K562 (cell line): ENCODE data around the gene RMI1. TPM values are rescaled to one million over a fixed set of nuclear protein-coding genes. Genes with fewer than 3 reads are reported as not detected.

ENCODE experiments used
- CBX1 ChIP-seq: sonication (generic); IDR thresholded peaks from 2 replicates; pipeline ENCODE4 v1.6.1; 2016; ENCODE audit warnings: antibody characterized with exemption, low read depth, mild to moderate bottlenecking
- CC2D1A ChIP-seq: fragments of 450-650 bp; IDR thresholded peaks from 2 replicates; pipeline ENCODE4 v1.6.1; 2017; ENCODE audit warnings: mild to moderate bottlenecking
- FUS ChIP-seq: fragments of 200-400 bp; formaldehyde crosslinking; optimal IDR thresholded peaks from 2 replicates; pipeline ENCODE3; 2017; ENCODE audit warnings: low read depth, low read length
- IFI16 ChIP-seq: fragments of 250-450 bp; sonication (Bioruptor Pico); IDR thresholded peaks from 2 replicates; pipeline ENCODE4 v2.1.2; 2022; ENCODE audit warnings: mild to moderate bottlenecking, inconsistent platforms
- KDM5B ChIP-seq: fragments of 200-600 bp; sonication (generic); IDR thresholded peaks from 2 replicates; pipeline ENCODE4 v1.6.1; 2012; ENCODE audit warnings: low read depth, mild to moderate bottlenecking, moderate library complexity, low read length, control low read depth, inconsistent platforms; ENCODE audit not compliant: insufficient replicate concordance
- MAX ChIP-seq: sonication (generic); formaldehyde crosslinking; IDR thresholded peaks from 2 replicates; pipeline ENCODE4 v1.9.0; 2022; ENCODE audit warnings: mild to moderate bottlenecking, missing genetic modification reagents
- MLLT1 ChIP-seq, 2 experiments: fragments of 450-650 bp; IDR thresholded peaks; 2 replicates each; pipeline ENCODE4 v1.6.1; 2016
- NFE2L1 ChIP-seq: fragments of 450-650 bp; IDR thresholded peaks from 2 replicates; pipeline ENCODE4 v1.6.1; 2016; ENCODE audit warnings: missing genetic modification characterization, low read depth, mild to moderate bottlenecking, missing compliant biosample characterization, moderate library complexity, borderline replicate concordance
- OTX1 ChIP-seq: fragments of 450-650 bp; formaldehyde crosslinking; IDR thresholded peaks from 2 replicates; pipeline ENCODE4 v1.4.0; 2022; ENCODE audit warnings: mild to moderate bottlenecking
- YY1 ChIP-seq, 3 experiments: IDR thresholded peaks; 2 replicates each; pipeline ENCODE4 v1.6.1; 2011; ENCODE audit warnings: low read length in 2 of 3, mild to moderate bottlenecking in 2 of 3, moderate library complexity in 2 of 3, borderline replicate concordance in 1 of 3, control low read depth in 1 of 3, low read depth in 1 of 3; ENCODE audit not compliant: insufficient read depth in 3 of 3, insufficient replicate concordance in 2 of 3, control insufficient read depth in 1 of 3, insufficient read length in 1 of 3; ENCODE audit errors: extremely low read depth in 1 of 3
- ZNF175 ChIP-seq: fragments of 200-800 bp; sonication (Bioruptor generic); IDR thresholded peaks from 2 replicates; pipeline ENCODE4 v1.6.1; 2016; ENCODE audit warnings: low read depth, mild to moderate bottlenecking, missing genetic modification characterization, missing compliant biosample characterization
- ZNF224 ChIP-seq: sonication (generic); formaldehyde crosslinking; IDR thresholded peaks from 2 replicates; pipeline ENCODE4 v1.8.0; 2022; ENCODE audit warnings: mild to moderate bottlenecking, missing genetic modification reagents
- ZNF316 ChIP-seq: fragments of 450-650 bp; IDR thresholded peaks from 2 replicates; pipeline ENCODE4 v1.6.1; 2016
- ZNF764 ChIP-seq: fragments of 250-450 bp; sonication (Bioruptor Pico); IDR thresholded peaks from 2 replicates; pipeline ENCODE4 v1.4.0; 2020; ENCODE audit warnings: low read depth, mild to moderate bottlenecking, moderate library complexity
- polyA plus RNA-seq, 8 experiments: library from polyadenylated mRNA; depleted of rRNA in 4 of 8; stranded (reverse) in 5 of 8; unstranded in 3 of 8; fragments of >200 nt; fragmentation: Nextera tagmentation in 2 of 8; fragmentation: Illumina TruSeq in 1 of 8; extraction: Ambion mirVana in 2 of 8; extraction: Trizol in 1 of 8; gene quantifications; 2 replicates each; pipeline versions ENCODE4 v1.2.1 to v1.2.3, GENCODE V29; 2011 to 2014; ENCODE audit warnings: inconsistent platforms in 1 of 8, missing spikeins in 1 of 8
- total RNA-seq, 7 experiments: library from RNA; depleted of rRNA in 6 of 7; stranded (reverse); fragments of >200 nt in 6 of 7; fragmentation: Illumina TruSeq in 2 of 7; extraction: Trizol in 2 of 7; gene quantifications; 2 replicates each; pipeline versions ENCODE4 v1.2.1 to v1.2.3, GENCODE V29; 2011 to 2021; ENCODE audit warnings: low replicate concordance in 1 of 7
- TF ChIP-seq, protein P1 (sequence below): fragments of 450-650 bp; IDR thresholded peaks from 2 replicates; pipeline ENCODE4 v1.6.1; 2016; ENCODE audit warnings: low read depth, mild to moderate bottlenecking, moderate library complexity
- TF ChIP-seq, protein P2 (sequence below): fragments of 250-450 bp; sonication (Bioruptor Pico); IDR thresholded peaks from 2 replicates; pipeline ENCODE4 v1.8.0; 2022; ENCODE audit warnings: moderate library complexity, mild to moderate bottlenecking, inconsistent platforms

RMI1 gene
- total and polyA plus RNA-seq, 9 of the 15 experiments (the other 6 are each of a cell fraction or from before 2014, with no cell fraction given), result 3.0 to 17.4 (median 10.6) TPM

DNA sequence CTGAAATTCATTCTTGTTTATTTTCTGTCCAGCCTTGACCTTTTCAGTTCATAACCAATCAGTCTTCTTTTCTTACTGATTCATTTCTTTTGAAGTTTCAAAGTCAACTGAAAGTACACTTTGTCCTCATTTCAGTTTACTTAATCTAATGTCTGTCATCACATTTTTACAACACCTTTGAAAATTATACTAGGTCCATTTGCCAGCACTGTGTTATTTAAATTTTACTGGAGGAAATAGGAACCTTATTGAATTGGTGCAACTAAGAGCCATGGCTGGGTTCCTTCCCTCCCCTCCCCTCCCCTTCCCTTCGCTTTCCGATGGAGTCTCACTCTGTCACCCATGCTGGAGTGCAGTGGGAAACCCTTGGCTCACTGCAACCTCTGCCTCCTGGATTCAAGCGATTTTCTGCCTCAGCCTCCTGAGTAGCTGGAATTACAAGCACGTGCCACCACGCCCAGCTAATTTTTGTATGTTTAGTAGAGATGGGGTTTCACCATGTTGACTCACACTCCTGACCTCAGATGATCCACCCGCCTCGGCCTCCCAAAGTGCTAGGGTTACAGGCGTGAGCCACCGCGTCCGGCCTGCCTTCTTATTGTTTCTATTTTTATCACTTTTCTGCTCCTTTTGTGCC lies 6.3 kb downstream of the RMI1 start (continued):
- TF ChIP-seq, protein P1, sequence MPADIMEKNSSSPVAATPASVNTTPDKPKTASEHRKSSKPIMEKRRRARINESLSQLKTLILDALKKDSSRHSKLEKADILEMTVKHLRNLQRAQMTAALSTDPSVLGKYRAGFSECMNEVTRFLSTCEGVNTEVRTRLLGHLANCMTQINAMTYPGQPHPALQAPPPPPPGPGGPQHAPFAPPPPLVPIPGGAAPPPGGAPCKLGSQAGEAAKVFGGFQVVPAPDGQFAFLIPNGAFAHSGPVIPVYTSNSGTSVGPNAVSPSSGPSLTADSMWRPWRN, result 0 out of 2 replicates have a peak, but pooled peaks have one; percentile 44
- TF ChIP-seq, protein P2, sequence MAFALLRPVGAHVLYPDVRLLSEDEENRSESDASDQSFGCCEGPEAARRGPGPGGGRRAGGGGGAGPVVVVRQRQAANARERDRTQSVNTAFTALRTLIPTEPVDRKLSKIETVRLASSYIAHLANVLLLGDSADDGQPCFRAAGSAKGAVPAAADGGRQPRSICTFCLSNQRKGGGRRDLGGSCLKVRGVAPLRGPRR (CRISPR knock-in tag), result no peak
- 0 out of 4 replicates have a peak, but pooled peaks have one; percentile 43 to 56 for TF ChIP-seq MLLT1 (IDR thresholded peaks at IDR 0.05)
- TF ChIP-seq ZNF316, result peak; percentile 17; the same call in 1 of the 2 replicates
- no peak for TF ChIP-seq FUS
- TF ChIP-seq MAX (CRISPR knock-in tag), result peak; percentile 64
- TF ChIP-seq CC2D1A, result peak; percentile 56; the same call in 1 of the 2 replicates
- peak in 1 of 3 experiments; percentile 25 for TF ChIP-seq YY1 (IDR thresholded peaks at IDR 0.05; ENCODE audit: borderline replicate concordance in 1 of 3, control insufficient read depth in 1 of 3, extremely low read depth in 1 of 3, insufficient read depth in 3 of 3, insufficient read length in 1 of 3, insufficient replicate concordance in 2 of 3, low read depth in 1 of 3, low read length in 2 of 3)
- no peak for TF ChIP-seq KDM5B
- no peak for TF ChIP-seq IFI16 (CRISPR knock-in tag)
- no peak for TF ChIP-seq ZNF175 (CRISPR knock-in tag)
- TF ChIP-seq ZNF764, result no peak
- no peak for TF ChIP-seq ZNF224 (CRISPR knock-in tag)
- no peak for TF ChIP-seq NFE2L1 (tag)
- TF ChIP-seq OTX1 (CRISPR knock-in tag), result no peak
- no peak for TF ChIP-seq CBX1
